ENCODE data around the gene EEF1G.

DNA sequence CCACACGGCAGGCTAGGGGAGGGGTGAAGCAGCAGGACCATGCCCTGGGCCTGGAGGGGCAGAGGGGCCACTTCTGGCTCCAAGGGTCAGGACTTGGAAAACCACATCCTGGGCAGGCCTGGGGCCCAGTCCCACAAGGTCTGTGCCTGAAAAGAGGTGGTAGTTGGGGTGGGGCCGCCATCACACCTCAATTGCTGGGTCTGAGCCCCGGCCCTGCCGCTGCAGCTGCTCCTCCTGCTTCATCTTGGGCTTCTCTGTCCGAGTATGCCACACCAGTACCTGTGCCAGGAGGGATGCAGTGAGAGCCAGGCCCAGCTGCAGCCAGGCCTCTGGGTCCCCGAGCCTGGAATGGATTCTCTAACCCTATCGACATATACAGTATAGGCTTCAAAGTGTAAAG lies 41.8 kb upstream of the EEF1G start:
- TF ChIP-seq, protein P1, sequence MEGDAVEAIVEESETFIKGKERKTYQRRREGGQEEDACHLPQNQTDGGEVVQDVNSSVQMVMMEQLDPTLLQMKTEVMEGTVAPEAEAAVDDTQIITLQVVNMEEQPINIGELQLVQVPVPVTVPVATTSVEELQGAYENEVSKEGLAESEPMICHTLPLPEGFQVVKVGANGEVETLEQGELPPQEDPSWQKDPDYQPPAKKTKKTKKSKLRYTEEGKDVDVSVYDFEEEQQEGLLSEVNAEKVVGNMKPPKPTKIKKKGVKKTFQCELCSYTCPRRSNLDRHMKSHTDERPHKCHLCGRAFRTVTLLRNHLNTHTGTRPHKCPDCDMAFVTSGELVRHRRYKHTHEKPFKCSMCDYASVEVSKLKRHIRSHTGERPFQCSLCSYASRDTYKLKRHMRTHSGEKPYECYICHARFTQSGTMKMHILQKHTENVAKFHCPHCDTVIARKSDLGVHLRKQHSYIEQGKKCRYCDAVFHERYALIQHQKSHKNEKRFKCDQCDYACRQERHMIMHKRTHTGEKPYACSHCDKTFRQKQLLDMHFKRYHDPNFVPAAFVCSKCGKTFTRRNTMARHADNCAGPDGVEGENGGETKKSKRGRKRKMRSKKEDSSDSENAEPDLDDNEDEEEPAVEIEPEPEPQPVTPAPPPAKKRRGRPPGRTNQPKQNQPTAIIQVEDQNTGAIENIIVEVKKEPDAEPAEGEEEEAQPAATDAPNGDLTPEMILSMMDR (IDR thresholded peaks at IDR 0.05), result no peak
- TF ChIP-seq RFX5 (IDR thresholded peaks at IDR 0.05) (no peak), POLR2A (IDR thresholded peaks at IDR 0.05; ENCODE audit: low read length) (no peak), RNF2 (IDR thresholded peaks at IDR 0.05; ENCODE audit: borderline replicate concordance, low read depth) (no peak), KDM5A (IDR thresholded peaks at IDR 0.05) (no peak), CBX2 (IDR thresholded peaks at IDR 0.05; ENCODE audit: borderline replicate concordance, low read depth) (no peak), SREBF2 (IDR thresholded peaks at IDR 0.05) (no peak)
- TF ChIP-seq, protein P2, sequence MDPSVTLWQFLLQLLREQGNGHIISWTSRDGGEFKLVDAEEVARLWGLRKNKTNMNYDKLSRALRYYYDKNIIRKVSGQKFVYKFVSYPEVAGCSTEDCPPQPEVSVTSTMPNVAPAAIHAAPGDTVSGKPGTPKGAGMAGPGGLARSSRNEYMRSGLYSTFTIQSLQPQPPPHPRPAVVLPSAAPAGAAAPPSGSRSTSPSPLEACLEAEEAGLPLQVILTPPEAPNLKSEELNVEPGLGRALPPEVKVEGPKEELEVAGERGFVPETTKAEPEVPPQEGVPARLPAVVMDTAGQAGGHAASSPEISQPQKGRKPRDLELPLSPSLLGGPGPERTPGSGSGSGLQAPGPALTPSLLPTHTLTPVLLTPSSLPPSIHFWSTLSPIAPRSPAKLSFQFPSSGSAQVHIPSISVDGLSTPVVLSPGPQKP (IDR thresholded peaks at IDR 0.05; ENCODE audit: low read depth, low read length), result no peak
- TF ChIP-seq, protein P3, sequence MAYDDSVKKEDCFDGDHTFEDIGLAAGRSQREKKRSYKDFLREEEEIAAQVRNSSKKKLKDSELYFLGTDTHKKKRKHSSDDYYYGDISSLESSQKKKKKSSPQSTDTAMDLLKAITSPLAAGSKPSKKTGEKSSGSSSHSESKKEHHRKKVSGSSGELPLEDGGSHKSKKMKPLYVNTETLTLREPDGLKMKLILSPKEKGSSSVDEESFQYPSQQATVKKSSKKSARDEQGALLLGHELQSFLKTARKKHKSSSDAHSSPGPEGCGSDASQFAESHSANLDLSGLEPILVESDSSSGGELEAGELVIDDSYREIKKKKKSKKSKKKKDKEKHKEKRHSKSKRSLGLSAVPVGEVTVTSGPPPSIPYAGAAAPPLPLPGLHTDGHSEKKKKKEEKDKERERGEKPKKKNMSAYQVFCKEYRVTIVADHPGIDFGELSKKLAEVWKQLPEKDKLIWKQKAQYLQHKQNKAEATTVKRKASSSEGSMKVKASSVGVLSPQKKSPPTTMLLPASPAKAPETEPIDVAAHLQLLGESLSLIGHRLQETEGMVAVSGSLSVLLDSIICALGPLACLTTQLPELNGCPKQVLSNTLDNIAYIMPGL (CRISPR knock-in tag; IDR thresholded peaks at IDR 0.05; ENCODE audit: borderline replicate concordance), result no peak

All from A549 (cell line).